Ovary (tissue), 9 donors: Measurements from ENCODE around the gene CILP2. TPM values are rescaled to one million over a fixed set of nuclear protein-coding genes. Genes with fewer than 3 reads are reported as not detected.

Experiments used
- DNase-seq, 5 donors: peaks; one replicate each; pipeline ENCODE4 v3.0.0-alpha.2; 2019 to 2020
- H3K27ac ChIP-seq, 2 donors: fragments of 200-600 bp; one replicate each; pipeline versions ENCODE4 v1.5.1 to v1.8.0; 2019 to 2022
- H3K27me3 ChIP-seq: fragments of 200-600 bp; one replicate; pipeline ENCODE4 v1.8.0; 2022
- H3K36me3 ChIP-seq: fragments of 200-600 bp; sonication (generic); one replicate; pipeline ENCODE4 v1.5.1; 2019
- H3K4me1 ChIP-seq: one replicate; pipeline ENCODE4 v1.8.1; 2013; ENCODE audit warnings: mild to moderate bottlenecking, moderate library complexity; ENCODE audit not compliant: insufficient read depth
- H3K4me3 ChIP-seq: fragments of 200-600 bp; sonication (generic); one replicate; pipeline ENCODE4 v1.5.1; 2017
- H3K9me3 ChIP-seq, 2 donors: fragments of 200-600 bp in 1 of 2; sonication (generic) in 1 of 2; one replicate each; pipeline versions ENCODE4 v1.5.1 to v1.8.1; 2013 to 2019; ENCODE audit warnings: mild to moderate bottlenecking in 1 of 2, moderate library complexity in 1 of 2
- CTCF ChIP-seq, 3 donors: fragments of 450-650 bp in 2 of 3; fragments of 200-600 bp in 1 of 3; IDR thresholded peaks; one replicate each; pipeline versions ENCODE4 v1.5.1 to v1.8.0; 2016 to 2022; ENCODE audit warnings: antibody characterized with exemption in 3 of 3, mild to moderate bottlenecking in 1 of 3
- EP300 ChIP-seq: sonication (generic); formaldehyde crosslinking; IDR thresholded peaks from one replicate; pipeline ENCODE4 v1.6.1; 2017; ENCODE audit warnings: antibody characterized with exemption
- POLR2A ChIP-seq: fragments of 450-650 bp; IDR thresholded peaks from one replicate; pipeline ENCODE4 v1.6.1; 2017; ENCODE audit warnings: antibody characterized with exemption, mild to moderate bottlenecking, moderate library complexity
- WGBS, 3 donors: extraction: QIAGEN DNeasy Blood & Tissue Kit in 1 of 3; methylation state at CpG; one replicate each; pipeline versions ENCODE4 v1.1.5 to v1.1.7; 2013 to 2017; 5-methylcytosine and 5-hydroxymethylcytosine counted together
- intact Hi-C, 4 donors: fragments of 100-400 bp; cut with DNase I; formaldehyde crosslinking; loops; one replicate each; pipeline versions ENCODE4 v1.11.0 to v1.15.1; 2022 to 2023
- polyA plus RNA-seq, 2 donors: library from polyadenylated mRNA; stranded (reverse); fragments of 200-250 nt in 1 of 2; fragments of 350-450 nt in 1 of 2; fragmentation: Illumina TruSeq in 1 of 2; extraction: RNeasy Lipid Tissue Mini Kit (QIAGEN cat#74804) in 1 of 2; gene quantifications; one replicate each; pipeline ENCODE4 v1.2.3, GENCODE V29; 2013 to 2014
- total RNA-seq, 7 donors: library from RNA; depleted of rRNA in 2 of 7; stranded (reverse); fragments of >200 nt in 2 of 7; fragmentation: NEBNext Ultra II Directional in 3 of 7; extraction: Animal tissue kit (Norgen Biotek cat#: 25700) in 3 of 7; gene quantifications; one replicate each; pipeline versions ENCODE4 v1.1.0 to v1.2.4, GENCODE V29; 2016 to 2023
- donor health status: DM: no; HTN: no; CAD: no; lungs with moderate emphysema.
- donor health status: DM: no; HTN: no; CAD: no.
- donor health status: Bipolar disorder and iron deficiency.
- donor health status: DM: yes; HTN: yes; CAD: no.
- donor health status: DM: no; HTN: no; CAD: no.
- donor health status: DM: yes; HTN: yes; CAD: no.

Gene CILP2
- total and polyA plus RNA-seq, 9 donors: 0.28 to 9.7 (median 1.0) TPM

GRCh38 chr19:19548915-19549759 lies 11.1 kb downstream of the CILP2 start:
- TF ChIP-seq CTCF (IDR thresholded peaks at IDR 0.05) (no peak), POLR2A (no peak)
- Histone ChIP-seq H3K4me3 (no peak overlapping the region), H3K27ac (no peak overlapping the region), H3K27me3 (no peaks in the 10 kb centered on the region), H3K9me3 (no peaks in the 10 kb centered on the region), H3K36me3 (no peaks in the 10 kb centered on the region), H3K4me1 (no peaks in the 10 kb centered on the region)
- DNase-seq: no peak
- intact Hi-C loops: no loop called here
- WGBS, 3 donors: 63 to 71% (median 64%) methylated on average over 13 of the region's 13 CpGs

DNA sequence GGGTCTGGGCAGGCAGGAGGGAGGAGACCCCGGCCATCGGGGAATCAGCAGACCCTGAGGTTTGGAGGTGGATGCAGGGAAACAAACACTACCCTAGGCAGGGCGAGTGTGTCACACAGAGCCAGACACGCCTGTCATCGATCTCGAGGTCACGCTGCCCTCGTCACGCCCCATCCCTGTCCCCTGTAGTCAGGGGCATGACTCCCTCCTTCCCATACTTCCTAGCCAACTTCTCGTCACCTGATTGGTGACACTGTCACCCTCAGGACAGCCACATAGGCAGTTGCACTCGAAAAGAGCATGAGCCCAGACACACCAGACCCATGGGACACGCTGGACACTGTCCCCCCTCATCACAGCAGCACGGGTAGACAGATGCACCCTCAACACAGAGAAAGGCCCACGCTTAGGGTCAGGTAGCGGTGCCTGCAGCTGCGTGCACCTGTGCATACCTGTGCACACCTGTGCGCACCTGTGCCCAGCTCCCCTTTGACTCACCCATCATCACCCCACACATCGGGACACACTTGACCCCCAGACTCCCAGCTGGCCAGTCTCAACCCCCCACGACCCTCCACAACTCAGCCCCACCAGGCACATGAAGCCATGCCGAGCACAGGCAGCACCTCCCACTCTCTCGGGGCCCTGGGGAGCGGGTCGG lies 11.9 kb downstream of the CILP2 start:
- Histone ChIP-seq H3K27me3 (no peaks in the 10 kb centered on the region), H3K9me3 (no peaks in the 10 kb centered on the region), H3K27ac (no peak overlapping the region), H3K4me3 (no peak overlapping the region), H3K4me1 (no peaks in the 10 kb centered on the region), H3K36me3 (no peaks in the 10 kb centered on the region)
- WGBS, 3 donors: 34 to 52% (median 38%) methylated on average over 20 to 23 of the region's 23 CpGs
- no peak for TF ChIP-seq POLR2A
- TF ChIP-seq EP300: no peak
- TF ChIP-seq CTCF (IDR thresholded peaks at IDR 0.05): no peak
- no peak for DNase-seq
- intact Hi-C loops: no loop called here

DNA sequence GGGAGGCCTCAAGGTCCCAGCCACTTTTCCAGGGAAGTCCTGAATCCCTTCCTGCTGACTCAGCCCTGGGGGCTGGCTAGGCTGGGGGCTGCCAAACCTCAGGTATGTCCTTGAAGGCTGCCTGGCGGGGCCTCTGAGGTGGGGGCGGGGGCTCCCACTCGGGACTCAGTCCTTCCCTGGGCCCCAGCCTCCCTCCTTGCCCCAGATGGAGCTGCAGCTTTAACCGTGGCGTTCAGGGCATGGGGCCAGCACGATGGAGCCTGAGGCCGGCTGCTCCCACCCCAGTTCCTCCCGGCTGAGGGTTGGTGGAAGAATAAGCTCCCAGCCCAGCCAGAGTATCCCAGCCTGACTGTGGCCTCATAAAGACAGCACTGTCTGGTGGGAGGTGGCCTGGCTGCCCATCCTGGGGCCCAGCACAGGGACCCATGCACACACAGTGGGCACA lies 12.4 kb downstream of the CILP2 start:
- intact Hi-C loops: no loop called here
- H3K27ac ChIP-seq: no peak overlapping the region
- WGBS, 3 donors: 0 to 5% (median 2%) methylated on average over 6 to 8 of the region's 8 CpGs
- DNase-seq: no peak
- H3K36me3 ChIP-seq: no peaks in the 10 kb centered on the region
- H3K4me3 ChIP-seq: no peak overlapping the region
- no peak for TF ChIP-seq CTCF (IDR thresholded peaks at IDR 0.05)
- TF ChIP-seq EP300: no peak
- no peak for TF ChIP-seq POLR2A
- no peaks in the 10 kb centered on the region for H3K4me1 ChIP-seq
- no peaks in the 10 kb centered on the region for H3K27me3 ChIP-seq
- H3K9me3 ChIP-seq: no peaks in the 10 kb centered on the region

DNA sequence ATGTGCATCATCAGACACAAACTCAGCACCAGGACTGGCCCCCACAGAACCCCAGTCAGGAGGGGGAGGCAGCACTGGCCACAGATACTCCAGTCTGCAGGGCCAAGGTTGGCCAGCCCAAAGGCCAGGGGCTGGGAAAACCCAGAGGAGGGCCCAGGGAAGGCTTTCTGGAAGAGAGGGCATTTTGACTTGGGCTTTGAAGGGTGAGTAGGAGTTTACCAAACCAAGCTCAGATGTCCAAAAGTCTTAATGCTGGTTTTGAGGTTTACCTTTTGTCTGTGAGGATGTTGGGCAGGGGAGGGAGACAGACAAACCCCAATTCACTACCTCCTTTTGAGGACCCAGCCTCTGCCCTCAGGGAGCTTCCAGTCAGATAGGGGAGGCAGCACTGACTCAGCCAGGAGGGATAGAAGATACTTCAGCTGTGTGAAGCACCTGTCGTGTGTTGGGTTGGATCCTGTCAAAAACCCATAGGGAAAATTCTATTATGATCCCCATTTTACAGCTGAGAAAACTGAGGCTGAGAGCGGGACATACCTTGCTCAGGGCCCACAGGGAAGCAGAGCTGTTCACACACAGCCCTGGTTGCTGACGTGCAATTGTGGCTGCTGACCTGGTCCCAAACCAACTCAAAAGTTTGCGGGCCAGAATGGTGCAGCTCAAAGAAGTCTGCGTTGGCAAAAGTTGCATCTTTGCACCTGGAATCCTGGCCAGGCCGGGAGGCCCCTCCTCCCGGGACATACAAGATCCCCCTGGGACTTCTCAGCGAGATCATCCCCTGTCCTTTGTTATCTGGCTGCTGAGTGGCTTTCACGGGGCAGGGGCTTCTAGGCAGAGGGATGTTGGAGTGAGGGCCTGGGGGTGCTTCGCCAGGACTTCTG lies 13.1 kb downstream of the CILP2 start:
- H3K4me1 ChIP-seq: no peaks in the 10 kb centered on the region
- H3K27me3 ChIP-seq: no peaks in the 10 kb centered on the region
- no peak overlapping the region for H3K4me3 ChIP-seq
- H3K36me3 ChIP-seq: no peaks in the 10 kb centered on the region
- 61 to 77% (median 62%) methylated on average over 10 of the region's 10 CpGs for WGBS, 3 donors
- H3K27ac ChIP-seq: no peak overlapping the region
- intact Hi-C loops: no loop called here
- no peaks in the 10 kb centered on the region for H3K9me3 ChIP-seq
- TF ChIP-seq POLR2A: no peak
- TF ChIP-seq EP300: no peak
- TF ChIP-seq CTCF (IDR thresholded peaks at IDR 0.05): no peak
- DNase-seq: no peak
